Thyroid gland (tissue), 4 donors: ENCODE data around the gene KRR1. TPM values are rescaled to one million over a fixed set of nuclear protein-coding genes. Genes with fewer than 3 reads are reported as not detected.

ENCODE experiments used
- DNase-seq, 2 donors: peaks; one replicate each; pipeline ENCODE4 v3.0.0-alpha.2; 2019
- H3K27ac ChIP-seq, 3 donors: fragments of 200-600 bp; sonication (generic); 1 replicate in 2 of 3; 2 replicates in 1 of 3; pipeline ENCODE4 v1.5.1; 2016 to 2019; ENCODE audit warnings: mild to moderate bottlenecking in 1 of 3, moderate library complexity in 1 of 3
- H3K27me3 ChIP-seq: fragments of 200-600 bp; sonication (generic); one replicate; pipeline ENCODE4 v1.5.1; 2019
- H3K36me3 ChIP-seq, 2 donors: fragments of 200-600 bp; sonication (generic); one replicate each; pipeline ENCODE4 v1.5.1; 2016 to 2019
- H3K4me1 ChIP-seq, 2 donors: fragments of 200-600 bp; sonication (generic); one replicate each; pipeline ENCODE4 v1.5.1; 2017 to 2019
- H3K4me3 ChIP-seq, 3 donors: fragments of 200-600 bp; sonication (generic); replicated peaks in 1 of 3; 1 replicate in 2 of 3; 2 replicates in 1 of 3; pipeline ENCODE4 v1.5.1; 2016; ENCODE audit warnings: mild to moderate bottlenecking in 1 of 3
- H3K9me3 ChIP-seq: fragments of 200-600 bp; sonication (generic); one replicate; pipeline ENCODE4 v1.5.1; 2017
- CTCF ChIP-seq, 6 experiments: fragments of 200-600 bp in 3 of 6; fragments of 450-650 bp in 3 of 6; sonication (generic) in 3 of 6; IDR thresholded peaks; one replicate each; pipeline ENCODE4 v1.5.1; 2016 to 2019; ENCODE audit warnings: antibody characterized with exemption in 6 of 6, mild to moderate bottlenecking in 2 of 6, inconsistent platforms in 1 of 6, moderate library complexity in 1 of 6
- POLR2A ChIP-seq, 2 donors: fragments of 450-650 bp; IDR thresholded peaks; one replicate each; pipeline ENCODE4 v1.6.1; 2017; ENCODE audit warnings: antibody characterized with exemption in 2 of 2, mild to moderate bottlenecking in 2 of 2, moderate library complexity in 1 of 2
- WGBS, 2 donors: methylation state at CpG; one replicate each; pipeline ENCODE4 v1.1.5; 2017; 5-methylcytosine and 5-hydroxymethylcytosine counted together
- intact Hi-C: fragments of 100-400 bp; cut with DNase I; formaldehyde crosslinking; loops from one replicate; pipeline ENCODE4 v1.15.1; 2023
- total RNA-seq, 4 donors: library from RNA; depleted of rRNA; stranded (reverse); fragments of >200 nt; gene quantifications; one replicate each; pipeline ENCODE4 v1.2.3, GENCODE V29; 2016

Gene KRR1
- total RNA-seq, 4 donors from 2014 or later = 32.0 to 52.8 (median 44.1) TPM

GRCh38 chr12:75554556-75554880, 43.1 kb upstream of the KRR1 start:
- TF ChIP-seq CTCF (IDR thresholded peaks at IDR 0.05) = no peak
- TF ChIP-seq POLR2A (IDR thresholded peaks at IDR 0.05) = no peak
- Histone ChIP-seq H3K4me3 (no peak overlapping the region), H3K4me1 (peaks cover 20 to 26% of the 10 kb centered on the region in 2 donors), H3K27ac (no peak overlapping the region), H3K9me3 (no peaks in the 10 kb centered on the region), H3K36me3 (no peaks in the 10 kb centered on the region), H3K27me3 (no peaks in the 10 kb centered on the region)
- intact Hi-C loops = loop anchor here (10.0 kb wide), 1 partner anchor 480 kb away; the partner anchor contains the start of gene PHLDA1
- DNase-seq = no peak
- 63 to 88% methylated on average over 1 of the region's 1 CpG for WGBS, 2 donors

- WGBS, 2 donors = 65 to 68% methylated on average over 3 of the region's 3 CpGs
- Histone ChIP-seq H3K9me3 (no peaks in the 10 kb centered on the region), H3K4me3 (no peak overlapping the region), H3K36me3 (no peaks in the 10 kb centered on the region), H3K27ac (peak overlapping the region; percentile 20 to 62 (median 39)), H3K27me3 (no peaks in the 10 kb centered on the region), H3K4me1 (peaks cover 20 to 26% of the 10 kb centered on the region in 2 donors)
- intact Hi-C loops = loop anchor here (10.0 kb wide), 1 partner anchor 481 kb away; the partner anchor contains the start of gene PHLDA1
- no peak for TF ChIP-seq CTCF (IDR thresholded peaks at IDR 0.05)
- TF ChIP-seq POLR2A (IDR thresholded peaks at IDR 0.05) = no peak
- DNase-seq = no peak
These were observed 42.6 kb upstream of the KRR1 start for GRCh38 chr12:75553836-75554555.

- H3K4me3 ChIP-seq = no peak overlapping the region
- H3K27ac ChIP-seq = peak overlapping the region; percentile 20 to 62 (median 39)
- WGBS, 2 donors = 24 to 50% methylated on average over 1 of the region's 1 CpG
- H3K36me3 ChIP-seq = no peaks in the 10 kb centered on the region
- intact Hi-C loops = loop anchor here (10.0 kb wide), 1 partner anchor 481 kb away; the partner anchor contains the start of gene PHLDA1
- H3K9me3 ChIP-seq = no peaks in the 10 kb centered on the region
- H3K27me3 ChIP-seq = no peaks in the 10 kb centered on the region
- peaks cover 20 to 26% of the 10 kb centered on the region in 2 donors for H3K4me1 ChIP-seq
- TF ChIP-seq CTCF (IDR thresholded peaks at IDR 0.05) (no peak), POLR2A (IDR thresholded peaks at IDR 0.05) (no peak)
- DNase-seq = no peak
These were observed 42.0 kb upstream of the KRR1 start for GRCh38 chr12:75553398-75553797.

GRCh38 chr12:75551477-75551876, 40.1 kb upstream of the KRR1 start:
- Histone ChIP-seq H3K27me3 (no peaks in the 10 kb centered on the region), H3K4me1 (peaks cover 20 to 26% of the 10 kb centered on the region in 2 donors), H3K9me3 (no peaks in the 10 kb centered on the region), H3K27ac (no peak overlapping the region), H3K36me3 (no peaks in the 10 kb centered on the region), H3K4me3 (no peak overlapping the region)
- no peak for DNase-seq
- no peak for TF ChIP-seq POLR2A (IDR thresholded peaks at IDR 0.05)
- TF ChIP-seq CTCF (IDR thresholded peaks at IDR 0.05) = no peak
- intact Hi-C loops = loop anchor here (10.0 kb wide), 1 partner anchor 483 kb away; the partner anchor contains the start of gene PHLDA1
